Measurements from ENCODE around the gene TMEM106C. TPM values are rescaled to one million over a fixed set of nuclear protein-coding genes. Genes with fewer than 3 reads are reported as not detected.

Gene TMEM106C
- total and polyA plus RNA-seq, 12 donors, result 24.6 to 119 (median 52.0) TPM

GRCh38 chr12:48008950-48009349 is 45.6 kb downstream of the TMEM106C start:
- DNase-seq, result no peak
- Histone ChIP-seq H3K27ac (no peak overlapping the region), H3K4me3 (no peak overlapping the region), H3K27me3 (peaks cover 32% of the 10 kb centered on the region), H3K4me1 (replicated peaks in 1 of 2) (peaks cover 7 to 8% of the 10 kb centered on the region in 2 donors), H3K36me3 (replicated peaks in 1 of 2) (no peaks in the 10 kb centered on the region), H3K9me3 (replicated peaks in 1 of 3) (no peaks in the 10 kb centered on the region)
- TF ChIP-seq CTCF (IDR thresholded peaks at IDR 0.05) (no peak), POLR2A (IDR thresholded peaks at IDR 0.05) (no peak)
- WGBS, 4 donors, result 81 to 89% (median 85%) methylated on average over 4 of the region's 4 CpGs
- intact Hi-C loops (cut with DNase I), result no loop called here

- no peak overlapping the region for H3K27ac ChIP-seq
- TF ChIP-seq CTCF (IDR thresholded peaks at IDR 0.05), result no peak
- TF ChIP-seq POLR2A (IDR thresholded peaks at IDR 0.05), result no peak
- DNase-seq, result no peak
- 52 to 73% (median 58%) methylated on average over 1 of the region's 1 CpG for WGBS, 4 donors
- peaks cover 3% of the 10 kb centered on the region in 2 donors for H3K4me1 ChIP-seq (replicated peaks in 1 of 2)
- H3K9me3 ChIP-seq (replicated peaks in 1 of 3), result no peaks in the 10 kb centered on the region
- H3K4me3 ChIP-seq, result no peak overlapping the region
- intact Hi-C loops (cut with DNase I), result no loop called here
- H3K27me3 ChIP-seq, result peaks cover 27% of the 10 kb centered on the region
- no peaks in the 10 kb centered on the region for H3K36me3 ChIP-seq (replicated peaks in 1 of 2)
These were observed 46.1 kb downstream of the TMEM106C start for GRCh38 chr12:48009471-48009870.

- TF ChIP-seq POLR2A (IDR thresholded peaks at IDR 0.05) (no peak), CTCF (IDR thresholded peaks at IDR 0.05) (no peak)
- H3K9me3 ChIP-seq (replicated peaks in 1 of 3), result no peaks in the 10 kb centered on the region
- peaks cover 17% of the 10 kb centered on the region for H3K27me3 ChIP-seq
- WGBS, 4 donors, result 59 to 79% (median 73%) methylated on average over 3 to 7 of the region's 7 CpGs
- no peaks in the 10 kb centered on the region for H3K36me3 ChIP-seq (replicated peaks in 1 of 2)
- intact Hi-C loops (cut with DNase I), result no loop called here
- DNase-seq, result no peak
- no peaks in the 10 kb centered on the region for H3K4me1 ChIP-seq (replicated peaks in 1 of 2)
- H3K4me3 ChIP-seq, result no peak overlapping the region
- H3K27ac ChIP-seq, result no peak overlapping the region
These were observed 47.1 kb downstream of the TMEM106C start for GRCh38 chr12:48010366-48010970.

GRCh38 chr12:48012070-48012469 is 48.7 kb downstream of the TMEM106C start:
- WGBS, 4 donors, result 72 to 77% (median 75%) methylated on average over 8 of the region's 8 CpGs
- Histone ChIP-seq H3K4me3 (no peak overlapping the region), H3K4me1 (replicated peaks in 1 of 2) (no peaks in the 10 kb centered on the region), H3K27ac (no peak overlapping the region), H3K9me3 (replicated peaks in 1 of 3) (no peaks in the 10 kb centered on the region), H3K27me3 (peaks cover 8% of the 10 kb centered on the region), H3K36me3 (replicated peaks in 1 of 2) (no peaks in the 10 kb centered on the region)
- TF ChIP-seq CTCF (IDR thresholded peaks at IDR 0.05), result no peak
- no peak for TF ChIP-seq POLR2A (IDR thresholded peaks at IDR 0.05)
- no peak for DNase-seq
- intact Hi-C loops (cut with DNase I), result no loop called here

Data from adrenal gland (tissue), 12 donors.